Measurements from ENCODE around the gene TUBB6. TPM values are rescaled to one million over a fixed set of nuclear protein-coding genes. Genes with fewer than 3 reads are reported as not detected.

The TUBB6 gene
- total RNA-seq, 6 experiments from 2014 or later, result 434 to 602 (median 568) TPM

- Mint-ChIP-seq H3K27ac (peak overlapping the region; percentile 91), H3K4me1 (ENCODE audit: low read depth) (peaks cover 65% of the 10 kb centered on the region)
Measured at GRCh38 chr18:12308386-12309100, 502 bp downstream of the TUBB6 start.

GRCh38 chr18:12309683-12310198 is 1.7 kb downstream of the TUBB6 start:
- TF ChIP-seq, protein P1, sequence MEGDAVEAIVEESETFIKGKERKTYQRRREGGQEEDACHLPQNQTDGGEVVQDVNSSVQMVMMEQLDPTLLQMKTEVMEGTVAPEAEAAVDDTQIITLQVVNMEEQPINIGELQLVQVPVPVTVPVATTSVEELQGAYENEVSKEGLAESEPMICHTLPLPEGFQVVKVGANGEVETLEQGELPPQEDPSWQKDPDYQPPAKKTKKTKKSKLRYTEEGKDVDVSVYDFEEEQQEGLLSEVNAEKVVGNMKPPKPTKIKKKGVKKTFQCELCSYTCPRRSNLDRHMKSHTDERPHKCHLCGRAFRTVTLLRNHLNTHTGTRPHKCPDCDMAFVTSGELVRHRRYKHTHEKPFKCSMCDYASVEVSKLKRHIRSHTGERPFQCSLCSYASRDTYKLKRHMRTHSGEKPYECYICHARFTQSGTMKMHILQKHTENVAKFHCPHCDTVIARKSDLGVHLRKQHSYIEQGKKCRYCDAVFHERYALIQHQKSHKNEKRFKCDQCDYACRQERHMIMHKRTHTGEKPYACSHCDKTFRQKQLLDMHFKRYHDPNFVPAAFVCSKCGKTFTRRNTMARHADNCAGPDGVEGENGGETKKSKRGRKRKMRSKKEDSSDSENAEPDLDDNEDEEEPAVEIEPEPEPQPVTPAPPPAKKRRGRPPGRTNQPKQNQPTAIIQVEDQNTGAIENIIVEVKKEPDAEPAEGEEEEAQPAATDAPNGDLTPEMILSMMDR (IDR thresholded peaks at IDR 0.05), result no peak
- H3K4me3 Mint-ChIP-seq, result peak overlapping the region; percentile 96
- peaks cover 57% of the 10 kb centered on the region for H3K36me3 Mint-ChIP-seq (ENCODE audit: low read depth)
- peaks cover 21% of the 10 kb centered on the region for H3K9me3 Mint-ChIP-seq
- H3K27ac Mint-ChIP-seq, result peak overlapping the region; percentile 91
- peaks cover 15% of the 10 kb centered on the region for H3K27me3 Mint-ChIP-seq (ENCODE audit: insufficient read depth)
- peak; percentile 25 for DNase-seq
- peaks cover 69% of the 10 kb centered on the region for H3K4me1 Mint-ChIP-seq (ENCODE audit: low read depth)

More at GRCh38 chr18:12308386-12309100, 502 bp downstream of the TUBB6 start:
- Mint-ChIP-seq H3K4me3 (peak overlapping the region; percentile 96), H3K9me3 (peaks cover 21% of the 10 kb centered on the region), H3K36me3 (ENCODE audit: low read depth) (peaks cover 51% of the 10 kb centered on the region), H3K27me3 (ENCODE audit: insufficient read depth) (peaks cover 15% of the 10 kb centered on the region)
- TF ChIP-seq, protein P1 (IDR thresholded peaks at IDR 0.05), result no peak
- DNase-seq, result peak; percentile 89

DNA sequence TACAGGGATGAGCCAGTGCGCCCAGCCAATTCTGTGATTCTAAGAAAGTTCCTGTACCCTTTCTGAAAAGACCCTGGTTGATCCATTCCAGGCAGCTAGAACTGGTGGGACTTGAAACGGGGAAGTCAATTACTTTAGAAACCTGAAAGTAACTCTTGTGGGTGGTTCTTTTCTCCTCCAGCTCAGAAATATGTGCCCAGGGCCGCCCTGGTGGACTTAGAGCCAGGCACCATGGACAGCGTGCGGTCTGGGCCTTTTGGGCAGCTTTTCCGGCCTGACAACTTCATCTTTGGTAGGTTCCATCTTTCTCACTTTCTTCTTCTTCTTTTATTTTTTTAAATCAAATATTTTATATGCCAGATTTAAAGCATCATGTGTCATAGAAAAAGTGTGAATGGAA is 2.7 kb downstream of the TUBB6 start:
- no peak for DNase-seq
- Mint-ChIP-seq H3K36me3 (ENCODE audit: low read depth) (peaks cover 62% of the 10 kb centered on the region), H3K27ac (peak overlapping the region; percentile 91), H3K4me3 (peak overlapping the region; percentile 96), H3K27me3 (ENCODE audit: insufficient read depth) (peaks cover 13% of the 10 kb centered on the region), H3K4me1 (ENCODE audit: low read depth) (peaks cover 71% of the 10 kb centered on the region), H3K9me3 (peaks cover 21% of the 10 kb centered on the region)
- TF ChIP-seq, protein P1 (IDR thresholded peaks at IDR 0.05), result no peak

DNA sequence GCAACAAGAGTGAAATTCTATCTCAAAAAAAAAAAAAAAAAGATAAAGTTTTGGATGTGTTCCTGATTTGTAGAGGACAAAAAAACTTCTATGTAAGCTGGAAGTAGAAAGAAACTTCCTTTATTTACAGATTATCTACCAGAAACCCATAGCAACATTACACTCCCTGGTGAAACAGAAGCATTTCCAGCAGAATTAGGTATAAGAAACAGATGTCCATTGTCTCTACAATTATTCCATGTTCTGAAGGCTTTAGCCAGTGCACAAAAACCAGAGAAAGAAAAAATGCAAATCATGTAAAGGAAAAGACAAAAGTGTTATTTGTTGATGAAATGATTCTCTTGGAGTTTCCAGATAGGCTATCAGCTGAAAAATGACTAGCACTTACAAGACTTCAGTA is 4.9 kb downstream of the TUBB6 start:
- peak overlapping the region; percentile 85 for H3K27ac Mint-ChIP-seq
- TF ChIP-seq, protein P1 (IDR thresholded peaks at IDR 0.05), result no peak
- peaks cover 73% of the 10 kb centered on the region for H3K36me3 Mint-ChIP-seq (ENCODE audit: low read depth)
- peaks cover 21% of the 10 kb centered on the region for H3K9me3 Mint-ChIP-seq
- H3K4me3 Mint-ChIP-seq, result peak overlapping the region; percentile 56
- H3K4me1 Mint-ChIP-seq (ENCODE audit: low read depth), result peaks cover 77% of the 10 kb centered on the region
- DNase-seq, result no peak
- peaks cover 10% of the 10 kb centered on the region for H3K27me3 Mint-ChIP-seq (ENCODE audit: insufficient read depth)

DNA sequence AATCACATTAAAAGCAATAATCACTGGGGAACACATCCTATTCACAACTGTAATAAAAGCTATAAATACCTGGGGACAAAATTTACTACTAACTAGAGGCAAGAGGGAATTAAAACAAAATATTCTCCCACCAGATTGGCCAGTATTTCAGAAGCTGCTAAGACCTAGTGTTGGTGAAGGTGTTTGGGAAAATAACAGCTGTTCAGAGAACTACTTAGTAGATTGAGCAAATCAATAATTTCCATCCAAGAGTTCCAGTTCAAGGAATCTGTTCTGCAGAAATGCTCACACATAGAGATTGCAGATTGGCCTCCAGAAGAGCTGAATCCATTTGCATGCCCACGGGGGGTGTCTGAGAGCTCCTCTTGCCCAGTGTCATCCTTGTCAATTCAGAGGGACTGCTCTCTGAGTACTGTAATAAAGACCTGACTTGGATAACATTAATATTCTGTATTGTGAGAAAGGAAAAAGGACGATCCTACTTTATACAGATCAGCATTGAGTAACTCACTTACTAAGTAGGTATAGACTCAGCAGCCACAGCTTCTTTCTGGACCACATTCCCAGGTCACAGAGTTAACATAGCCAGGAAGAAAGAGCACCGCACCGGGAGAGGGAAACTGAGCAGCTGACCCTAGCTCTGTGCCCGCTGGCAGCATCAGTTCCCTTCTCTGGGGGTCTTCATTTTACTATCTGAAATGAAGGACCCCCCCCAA is 5.6 kb downstream of the TUBB6 start:
- peak overlapping the region; percentile 56 for H3K4me3 Mint-ChIP-seq
- H3K27ac Mint-ChIP-seq, result peak overlapping the region; percentile 85
- H3K36me3 Mint-ChIP-seq (ENCODE audit: low read depth), result peaks cover 75% of the 10 kb centered on the region
- H3K9me3 Mint-ChIP-seq, result peaks cover 21% of the 10 kb centered on the region
- DNase-seq, result no peak
- TF ChIP-seq, protein P1 (IDR thresholded peaks at IDR 0.05), result no peak
- peaks cover 7% of the 10 kb centered on the region for H3K27me3 Mint-ChIP-seq (ENCODE audit: insufficient read depth)
- H3K4me1 Mint-ChIP-seq (ENCODE audit: low read depth), result peaks cover 84% of the 10 kb centered on the region
